Stimulated activated naive CD4-positive, alpha-beta T cell treated with Interleukin-2 at 50 U/mL for 16 hours (primary cell): ENCODE measurements around the gene P4HA2.

ENCODE experiments used
- DNase-seq: peaks from one replicate; lab custom pipeline; 2025; lab: John Stamatoyannopoulos, UW

P4HA2 gene

GRCh38 chr5:132264546-132265335 is 37.1 kb upstream of the P4HA2 start:
- DNase-seq = no peak

GRCh38 chr5:132263548-132264261 is 36.1 kb upstream of the P4HA2 start:
- DNase-seq = peak; percentile 11

GRCh38 chr5:132262882-132263547 is 35.4 kb upstream of the P4HA2 start:
- no peak for DNase-seq

GRCh38 chr5:132261881-132262845 is 34.5 kb upstream of the P4HA2 start:
- no peak for DNase-seq

- peak; percentile 25 for DNase-seq
These were observed 33.3 kb upstream of the P4HA2 start for GRCh38 chr5:132260714-132261551.

- no peak for DNase-seq
These were observed 32.4 kb upstream of the P4HA2 start for GRCh38 chr5:132260051-132260450.

GRCh38 chr5:132259069-132259851 is 31.6 kb upstream of the P4HA2 start:
- DNase-seq = no peak

- no peak for DNase-seq
These were observed 30.7 kb upstream of the P4HA2 start for GRCh38 chr5:132258102-132259068.

GRCh38 chr5:132257131-132258101 is 29.8 kb upstream of the P4HA2 start, which contains the start of gene PDLIM4:
Gene PDLIM4 (plus strand): TSS chr5:132257696. CDS start chr5:132257735, 39 bp downstream.
- DNase-seq = no peak

- no peak for DNase-seq
These were observed 29.1 kb upstream of the P4HA2 start for GRCh38 chr5:132256783-132257130.

GRCh38 chr5:132256086-132256782 is 28.6 kb upstream of the P4HA2 start:
- no peak for DNase-seq

- DNase-seq = no peak
These were observed 26.8 kb upstream of the P4HA2 start for GRCh38 chr5:132254321-132254977.

GRCh38 chr5:132253452-132254320 is 26.0 kb upstream of the P4HA2 start:
- no peak for DNase-seq

- DNase-seq = no peak
These were observed 25.4 kb upstream of the P4HA2 start for GRCh38 chr5:132253008-132253441.

- no peak for DNase-seq
These were observed 23.6 kb upstream of the P4HA2 start for GRCh38 chr5:132251220-132251725.
